K562 (cell line): ENCODE results near the gene PKLR. TPM values are rescaled to one million over a fixed set of nuclear protein-coding genes. Genes with fewer than 3 reads are reported as not detected.

ENCODE experiments used
- AFF1 ChIP-seq, 2 experiments: fragments of 450-650 bp; IDR thresholded peaks; 2 replicates each; pipeline ENCODE4 v1.6.1; 2018; ENCODE audit warnings: mild to moderate bottlenecking in 2 of 2, low read depth in 1 of 2; ENCODE audit not compliant: partially characterized antibody in 2 of 2
- CC2D1A ChIP-seq: fragments of 450-650 bp; IDR thresholded peaks from 2 replicates; pipeline ENCODE4 v1.6.1; 2017; ENCODE audit warnings: mild to moderate bottlenecking
- CCNT2 ChIP-seq: IDR thresholded peaks from 2 replicates; pipeline ENCODE4 v1.6.1; 2011; ENCODE audit warnings: borderline replicate concordance, low read depth, mild to moderate bottlenecking, moderate library complexity, mixed read lengths, low read length; ENCODE audit not compliant: insufficient read length; ENCODE audit errors: extremely low read depth
- CEBPZ ChIP-seq: fragments of 150-350 bp; IDR thresholded peaks from 2 replicates; pipeline ENCODE4 v1.6.1; 2014; ENCODE audit warnings: low read depth, mild to moderate bottlenecking, low read length, borderline replicate concordance
- CGGBP1 ChIP-seq: fragments of 250-450 bp; sonication (Bioruptor Pico); IDR thresholded peaks from 2 replicates; pipeline ENCODE4 v1.9.0; 2021; ENCODE audit warnings: mild to moderate bottlenecking
- CSDE1 ChIP-seq, 2 experiments: fragments of 450-650 bp; IDR thresholded peaks; 2 replicates each; pipeline ENCODE4 v1.6.1; 2016; ENCODE audit warnings: mild to moderate bottlenecking in 1 of 2
- GATA2 ChIP-seq: sonication (generic); formaldehyde crosslinking; IDR thresholded peaks from 2 replicates; pipeline ENCODE4 v1.4.0; 2020; ENCODE audit warnings: mild to moderate bottlenecking, missing genetic modification reagents
- HSF4 ChIP-seq: fragments of 250-450 bp; sonication (Bioruptor Pico); IDR thresholded peaks from 2 replicates; pipeline ENCODE4 v2.1.2; 2022; ENCODE audit warnings: mild to moderate bottlenecking, moderate library complexity, borderline replicate concordance
- NR2C1 ChIP-seq, 2 experiments: fragments of 450-650 bp; IDR thresholded peaks; 2 replicates each; pipeline ENCODE4 v1.6.1; 2017; ENCODE audit warnings: mild to moderate bottlenecking in 2 of 2, antibody characterized with exemption in 1 of 2, inconsistent platforms in 1 of 2, missing compliant biosample characterization in 1 of 2, missing genetic modification characterization in 1 of 2
- TRIM28 ChIP-seq: fragments of 450-650 bp; IDR thresholded peaks from 2 replicates; pipeline ENCODE4 v1.6.1; 2017
- ZNF347 ChIP-seq: fragments of 450-650 bp; formaldehyde crosslinking; IDR thresholded peaks from 2 replicates; pipeline ENCODE4 v1.4.0; 2020; ENCODE audit warnings: low read depth, mild to moderate bottlenecking, moderate library complexity
- ZNF445 ChIP-seq: fragments of 250-450 bp; sonication (Bioruptor Pico); IDR thresholded peaks from 2 replicates; pipeline ENCODE4 v1.4.0; 2020; ENCODE audit warnings: low read depth, mild to moderate bottlenecking, moderate library complexity
- ZNF518B ChIP-seq: fragments of 250-450 bp; sonication (Bioruptor Pico); IDR thresholded peaks from 2 replicates; pipeline ENCODE4 v1.5.0; 2021; ENCODE audit warnings: mild to moderate bottlenecking, moderate library complexity
- polyA plus RNA-seq, 8 experiments: library from polyadenylated mRNA; depleted of rRNA in 4 of 8; stranded (reverse) in 5 of 8; unstranded in 3 of 8; fragments of >200 nt; fragmentation: Nextera tagmentation in 2 of 8; fragmentation: Illumina TruSeq in 1 of 8; extraction: Ambion mirVana in 2 of 8; extraction: Trizol in 1 of 8; gene quantifications; 2 replicates each; pipeline versions ENCODE4 v1.2.1 to v1.2.3, GENCODE V29; 2011 to 2014; ENCODE audit warnings: inconsistent platforms in 1 of 8, missing spikeins in 1 of 8
- total RNA-seq, 7 experiments: library from RNA; depleted of rRNA in 6 of 7; stranded (reverse); fragments of >200 nt in 6 of 7; fragmentation: Illumina TruSeq in 2 of 7; extraction: Trizol in 2 of 7; gene quantifications; 2 replicates each; pipeline versions ENCODE4 v1.2.1 to v1.2.3, GENCODE V29; 2011 to 2021; ENCODE audit warnings: low replicate concordance in 1 of 7
- TF ChIP-seq, protein P1 (sequence below): sonication (generic); formaldehyde crosslinking; IDR thresholded peaks from 2 replicates; pipeline ENCODE4 v1.8.0; 2022; ENCODE audit warnings: mild to moderate bottlenecking, low read depth, missing genetic modification reagents

PKLR gene
- total and polyA plus RNA-seq, 9 of the 15 experiments (the other 6 are each of a cell fraction or from before 2014, with no cell fraction given), result 10.7 to 78.4 (median 38.2) TPM

DNA sequence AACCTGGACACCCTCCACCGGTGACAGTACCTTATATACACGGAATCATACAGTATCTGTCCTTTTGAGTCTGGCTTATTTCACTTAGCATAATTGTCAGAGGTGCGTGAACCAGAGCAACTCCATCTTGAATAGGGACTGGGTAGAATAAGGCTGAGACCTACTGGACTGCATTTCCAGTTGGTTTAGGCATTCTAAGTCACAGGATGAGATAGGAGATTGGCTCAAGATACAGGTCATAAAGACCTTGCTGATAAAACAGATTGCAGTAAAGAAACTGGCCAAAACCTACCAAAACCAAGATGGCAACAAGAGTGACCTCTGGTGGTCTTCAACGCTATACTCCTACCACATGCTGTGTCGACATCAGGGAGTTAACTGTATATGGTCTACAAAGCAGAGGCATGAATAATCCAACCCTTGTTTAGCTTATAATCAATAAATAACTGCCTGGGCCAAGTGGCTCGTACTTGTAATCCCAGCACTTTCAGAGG lies 6.1 kb upstream of the PKLR start (continued):
- TF ChIP-seq CEBPZ (no peak), HSF4 (CRISPR knock-in tag) (peak; percentile 93; the same call in 1 of the 2 replicates), ZNF518B (no peak), ZNF347 (CRISPR knock-in tag) (peak; percentile 93), CGGBP1 (CRISPR knock-in tag) (no peak), TRIM28 (no peak), NR2C1 (IDR thresholded peaks at IDR 0.05) (0 out of 2 replicates have a peak, but pooled peaks have one; percentile 26), NR2C1 (tag; IDR thresholded peaks at IDR 0.05) (peak; percentile 94), AFF1 (IDR thresholded peaks at IDR 0.05; ENCODE audit: low read depth in 1 of 2, partially characterized antibody in 2 of 2) (no peak), CC2D1A (no peak), ZNF445 (CRISPR knock-in tag) (peak; percentile 90), CSDE1 (IDR thresholded peaks at IDR 0.05) (no peak), CCNT2 (no peak), GATA2 (CRISPR knock-in tag) (no peak; the same call in 1 of the 2 replicates)
- TF ChIP-seq, protein P1, sequence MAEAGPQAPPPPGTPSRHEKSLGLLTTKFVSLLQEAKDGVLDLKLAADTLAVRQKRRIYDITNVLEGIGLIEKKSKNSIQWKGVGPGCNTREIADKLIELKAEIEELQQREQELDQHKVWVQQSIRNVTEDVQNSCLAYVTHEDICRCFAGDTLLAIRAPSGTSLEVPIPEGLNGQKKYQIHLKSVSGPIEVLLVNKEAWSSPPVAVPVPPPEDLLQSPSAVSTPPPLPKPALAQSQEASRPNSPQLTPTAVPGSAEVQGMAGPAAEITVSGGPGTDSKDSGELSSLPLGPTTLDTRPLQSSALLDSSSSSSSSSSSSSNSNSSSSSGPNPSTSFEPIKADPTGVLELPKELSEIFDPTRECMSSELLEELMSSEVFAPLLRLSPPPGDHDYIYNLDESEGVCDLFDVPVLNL, result no peak
